Islet of Langerhans (tissue), 1 donor: Measurements from ENCODE around the gene MT1HL1.
A peak's percentile ranks its signal among the peaks of the same experiment; 100 is the strongest.
"Not testable (repeated sequence)": the region's sequence is repeated elsewhere in the genome, so short reads cannot be mapped to it uniquely, and the experiment has no call there.

Experiments used
- FAIRE-seq: peaks from one replicate; lab custom pipeline; 2011; peaks lifted over from hg19 to GRCh38; lab: Jason Lieb, UNC

Gene MT1HL1

GRCh38 chr1:237016626-237017025, 12.4 kb upstream of the MT1HL1 start:
- no peak for FAIRE-seq

- FAIRE-seq, result no peak
Measured at GRCh38 chr1:237013608-237014007, 9.4 kb upstream of the MT1HL1 start.

DNA sequence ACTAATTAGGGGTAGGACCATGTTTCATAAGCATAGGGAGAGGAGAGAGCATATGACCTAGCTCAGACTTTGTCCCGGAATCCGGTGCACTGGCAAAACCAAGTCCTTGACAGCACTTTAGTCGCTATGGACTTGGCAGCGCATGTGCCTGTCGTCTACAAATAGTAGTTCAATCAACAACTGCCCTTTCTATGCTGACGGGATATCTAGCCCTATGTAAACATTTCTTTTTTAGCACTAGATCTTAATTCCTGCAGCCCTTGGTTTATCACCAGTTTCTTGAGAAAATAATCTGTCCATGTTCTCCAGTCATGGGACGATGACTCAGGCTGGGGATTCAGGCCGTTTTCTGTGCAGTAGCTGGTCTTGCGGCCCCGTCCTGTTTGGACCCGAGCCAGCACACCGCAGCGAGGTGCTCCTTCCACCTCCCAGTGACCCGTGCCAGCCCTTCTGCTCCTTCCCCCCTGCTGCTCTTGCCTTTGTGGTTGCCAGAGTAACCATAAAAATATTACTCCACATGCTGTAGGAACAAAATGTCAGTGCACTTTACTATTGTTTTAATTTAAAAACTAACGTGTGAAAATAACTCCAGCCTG, 8.6 kb upstream of the MT1HL1 start:
- FAIRE-seq, result peak; percentile 82

DNA sequence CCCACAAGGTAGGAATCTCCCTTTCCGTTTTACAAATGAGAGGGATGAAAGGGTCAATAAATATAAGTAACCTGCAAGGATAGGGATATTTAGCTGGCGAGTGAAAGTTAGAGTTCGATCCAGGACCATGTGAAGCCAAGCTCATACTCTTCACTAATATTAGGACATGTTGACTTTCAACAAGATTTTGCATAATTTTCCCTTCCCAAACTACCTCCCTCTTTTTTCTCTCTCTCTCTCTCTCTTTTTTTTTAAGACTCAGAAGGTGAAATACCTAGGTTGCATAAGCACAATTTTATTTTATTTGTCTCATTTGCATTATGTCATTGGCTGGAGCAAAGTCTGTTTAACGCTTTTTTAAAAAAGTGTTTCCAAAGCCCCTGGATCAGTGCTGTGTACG, 8.1 kb upstream of the MT1HL1 start:
- FAIRE-seq, result no peak

DNA sequence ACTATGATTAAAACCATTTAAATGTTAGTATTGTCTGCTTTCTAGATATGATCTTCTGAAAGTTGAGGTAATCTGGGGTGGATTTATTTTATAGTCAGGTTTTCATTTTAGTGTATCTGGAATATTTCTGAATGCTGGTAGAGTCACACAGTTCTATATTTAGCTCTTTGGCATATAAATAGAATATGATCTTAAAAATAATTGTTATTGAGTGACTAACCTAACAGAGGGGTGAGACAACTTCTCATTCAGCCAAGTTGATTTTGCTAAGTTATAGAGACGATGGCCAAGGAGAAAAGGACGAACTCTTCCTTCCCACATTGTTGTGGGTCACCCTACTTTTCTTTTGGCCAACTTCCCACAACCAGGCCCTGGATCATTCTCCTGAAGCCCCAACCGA, 7.2 kb upstream of the MT1HL1 start:
- FAIRE-seq, result no peak

DNA sequence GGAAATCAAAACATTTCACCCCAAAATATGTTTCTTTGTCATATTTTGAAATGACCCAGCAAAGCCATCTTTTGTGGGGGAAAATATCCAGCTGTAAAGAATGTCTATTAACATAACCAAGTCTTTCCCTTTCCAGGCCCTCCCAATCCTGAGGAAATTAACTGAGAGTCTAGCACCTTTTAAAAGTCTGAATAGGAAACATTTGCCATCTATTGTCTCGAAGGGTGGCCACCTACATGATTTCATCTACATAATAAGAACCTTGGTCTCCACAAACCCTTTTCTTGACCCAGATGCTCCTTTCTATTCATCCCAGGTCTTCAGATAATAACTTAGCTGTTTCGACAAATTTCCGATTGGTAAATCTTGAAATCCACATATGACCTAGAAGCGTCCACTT, 5.4 kb upstream of the MT1HL1 start:
- no peak for FAIRE-seq

- no peak for FAIRE-seq
Measured at GRCh38 chr1:237007147-237007881, 3.1 kb upstream of the MT1HL1 start.

GRCh38 chr1:237005674-237006073, 1.4 kb upstream of the MT1HL1 start:
- FAIRE-seq, result no peak

- FAIRE-seq, result no peak
Measured at GRCh38 chr1:237003516-237003915, 725 bp downstream of the MT1HL1 start.

GRCh38 chr1:237000191-237000590, 4.0 kb downstream of the MT1HL1 start:
- no peak for FAIRE-seq

DNA sequence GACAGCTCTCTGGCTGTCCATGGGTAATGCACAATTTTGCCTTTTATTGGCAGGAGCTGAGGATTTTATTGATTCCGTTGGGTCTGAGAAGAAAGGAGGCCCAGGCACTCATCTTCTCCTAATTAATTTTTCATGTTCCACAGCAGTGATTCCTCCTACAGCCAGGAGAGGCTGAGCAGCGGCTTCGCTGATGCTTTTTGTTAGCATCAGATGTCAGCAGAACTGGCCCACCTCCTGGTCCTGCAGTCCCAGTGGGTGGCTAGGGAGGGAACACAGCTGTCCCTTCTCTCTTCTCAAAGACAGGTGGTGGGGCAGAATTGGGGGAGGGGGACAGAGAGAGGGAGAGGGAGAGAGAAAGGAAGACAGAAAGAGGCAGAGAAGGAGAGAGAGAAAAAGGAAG, 5.7 kb downstream of the MT1HL1 start:
- no peak for FAIRE-seq

DNA sequence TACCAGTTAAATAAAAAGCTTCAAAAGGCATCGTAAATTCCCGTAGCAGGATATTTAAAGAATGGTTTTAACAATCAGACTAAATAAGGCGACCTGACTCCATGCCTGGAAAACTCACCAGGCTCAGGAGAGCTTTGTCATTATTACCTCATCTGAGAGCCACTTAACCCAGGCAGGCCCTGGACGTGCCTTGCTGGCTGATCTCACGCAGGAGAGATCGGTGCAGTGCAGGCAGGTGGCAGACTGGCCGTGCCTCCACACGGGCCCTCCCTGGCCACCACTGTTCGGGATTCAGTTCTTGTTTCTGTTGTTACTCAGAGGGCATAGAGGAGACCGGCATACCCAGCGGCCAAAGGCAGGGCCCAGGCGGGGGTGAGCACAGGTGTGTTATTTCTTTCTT, 6.4 kb downstream of the MT1HL1 start:
- no peak for FAIRE-seq

- no peak for FAIRE-seq
Measured at GRCh38 chr1:236997361-236997760, 6.9 kb downstream of the MT1HL1 start.

DNA sequence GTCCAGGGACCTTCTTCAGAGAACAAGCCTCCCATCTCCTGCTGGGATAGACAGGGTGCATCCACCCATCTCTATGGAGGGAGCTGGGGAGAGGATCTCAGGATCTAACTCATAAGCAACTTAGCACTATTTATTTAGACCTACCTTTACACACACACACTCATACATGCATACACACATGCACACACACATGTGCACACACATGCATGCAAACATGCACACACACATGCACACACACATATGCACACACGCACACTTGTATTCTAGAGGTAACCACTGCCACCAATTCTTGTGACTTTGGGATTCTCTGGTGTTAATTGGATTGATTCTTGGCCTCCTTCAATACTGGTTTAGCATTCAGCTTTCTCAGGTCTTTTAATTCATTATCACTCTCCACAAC, 9.8 kb downstream of the MT1HL1 start:
- no peak for FAIRE-seq

DNA sequence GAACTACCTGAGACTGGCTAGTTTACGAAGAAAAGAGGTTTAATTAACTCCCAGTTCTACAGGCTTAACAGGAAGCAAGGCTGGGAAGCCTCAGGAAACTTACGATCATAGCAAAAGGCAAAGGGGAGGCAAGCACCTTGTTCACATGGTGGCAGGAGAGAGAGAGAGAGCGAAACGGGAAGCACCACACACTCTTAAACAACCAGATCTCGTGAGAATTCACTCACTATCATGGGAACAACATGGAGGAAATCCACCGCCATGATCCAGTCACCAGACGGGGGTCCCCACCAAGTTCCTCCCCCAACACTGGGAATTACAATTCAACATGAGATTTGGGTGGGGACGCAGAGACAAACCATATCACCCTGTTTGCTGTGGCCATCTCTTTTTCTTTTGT, 11.8 kb downstream of the MT1HL1 start:
- FAIRE-seq, result no peak

DNA sequence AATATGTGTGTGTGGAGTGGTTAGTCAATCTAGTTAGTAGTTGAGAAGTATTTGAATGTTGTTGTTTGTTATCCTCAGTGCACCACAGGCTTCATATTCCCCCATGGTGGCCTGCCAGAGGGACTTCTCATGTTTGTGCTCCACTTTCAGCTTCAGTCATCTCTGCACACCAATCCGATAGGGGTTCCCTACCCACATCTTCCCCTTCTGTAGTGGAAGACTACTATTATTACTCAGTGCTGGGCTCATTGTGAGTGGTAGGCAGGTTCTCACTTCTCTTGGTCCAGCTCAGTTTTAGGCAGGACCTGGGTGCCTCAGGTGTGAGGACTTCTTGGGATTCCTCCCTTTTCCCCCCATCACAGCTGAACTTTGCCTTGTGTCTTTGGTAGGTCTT, 14.2 kb downstream of the MT1HL1 start:
- FAIRE-seq, result no peak

DNA sequence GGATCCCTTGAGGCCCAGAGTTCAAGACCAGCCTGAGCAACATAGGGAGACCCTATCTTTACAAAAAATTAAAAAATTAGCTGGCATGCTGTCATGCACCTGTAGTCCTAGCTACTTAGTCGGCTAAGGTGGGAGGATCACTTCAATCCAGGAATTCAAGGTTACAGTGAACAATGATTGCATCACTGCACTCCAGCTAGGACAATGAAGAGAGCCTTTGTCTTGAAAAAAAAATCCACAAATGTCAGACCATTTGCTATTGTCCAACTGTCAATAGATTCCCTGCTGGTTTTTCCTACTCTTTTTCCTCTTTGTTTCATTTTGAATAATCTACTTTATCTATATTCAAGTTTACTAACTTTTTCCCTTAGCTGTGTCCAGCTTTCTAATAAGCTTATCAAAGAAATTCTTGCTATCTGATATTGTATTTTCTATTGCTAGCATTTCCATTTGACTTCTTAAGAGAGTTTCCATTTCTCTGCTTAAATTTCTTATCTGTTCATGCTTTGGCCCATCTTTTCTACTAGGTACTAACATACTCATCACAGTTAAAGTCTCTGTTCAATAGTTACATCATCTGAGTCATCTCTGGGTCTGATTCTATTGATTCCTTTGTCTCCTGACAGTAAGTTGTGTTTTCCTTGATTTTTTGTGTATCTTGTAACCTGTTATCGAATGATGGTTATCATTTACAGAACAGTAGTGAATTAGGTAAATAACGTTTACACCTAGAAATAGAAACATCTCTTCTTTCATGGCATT, 14.8 kb downstream of the MT1HL1 start:
- FAIRE-seq, result no peak

- FAIRE-seq, result no peak
Measured at GRCh38 chr1:236983818-236984217, 20.4 kb downstream of the MT1HL1 start.

- no peak for FAIRE-seq
Measured at GRCh38 chr1:236982380-236982779, 21.9 kb downstream of the MT1HL1 start.

DNA sequence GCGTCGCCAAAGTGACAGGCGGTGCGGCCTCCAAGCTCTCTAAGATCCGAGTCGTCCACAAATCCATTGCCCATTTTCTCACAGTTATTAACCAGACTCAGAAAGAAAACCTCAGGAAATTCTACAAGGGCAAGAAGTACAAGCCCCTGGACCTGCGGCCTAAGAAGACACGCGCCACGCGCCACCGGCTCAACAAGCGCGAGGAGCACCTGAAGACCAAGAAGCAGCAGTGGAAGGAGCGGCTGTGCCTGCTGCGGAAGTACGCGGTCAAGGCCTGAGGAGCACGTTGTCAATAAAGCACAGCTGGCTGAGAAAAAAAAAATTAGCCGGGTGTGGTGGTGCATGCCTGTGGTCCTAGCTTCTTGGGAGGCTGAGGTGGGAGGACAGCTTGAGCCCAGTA, 22.8 kb downstream of the MT1HL1 start:
- FAIRE-seq, result not testable (repeated sequence)

DNA sequence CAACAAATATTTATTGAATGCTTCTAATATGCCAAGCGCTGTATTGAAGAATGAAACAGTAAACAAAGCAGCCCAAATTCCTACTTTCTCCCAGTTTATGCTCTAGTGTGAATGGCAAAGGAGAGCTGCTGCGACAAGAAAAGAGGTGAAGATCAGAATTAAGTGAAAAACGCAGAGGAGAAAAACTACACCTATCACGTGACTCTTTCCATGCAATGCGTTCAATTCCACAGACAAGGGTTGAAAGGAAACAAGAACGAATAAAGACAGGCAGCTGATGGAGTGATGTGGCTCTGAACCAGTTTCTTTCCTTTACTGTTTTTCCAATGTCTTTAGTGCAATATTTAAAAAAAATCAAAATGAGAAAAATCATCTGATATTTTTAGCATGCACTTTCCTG, 23.6 kb downstream of the MT1HL1 start:
- FAIRE-seq, result no peak

GRCh38 chr1:236979149-236979900, 24.9 kb downstream of the MT1HL1 start:
- FAIRE-seq, result no peak

GRCh38 chr1:236978740-236979139, 25.5 kb downstream of the MT1HL1 start:
- no peak for FAIRE-seq
